Adipocyte (in vitro differentiated cells): Measurements from ENCODE around the gene FGF2.
"Not testable (repeated sequence)": the region's sequence is repeated elsewhere in the genome, so short reads cannot be mapped to it uniquely, and the experiment has no call there.

Source experiments
- DNase-seq: peaks from one replicate; pipeline ENCODE4 v3.0.0-alpha.2; 2015; ENCODE audit warnings: low read depth
- H3K27me3 ChIP-seq: replicated peaks from 2 replicates; pipeline ENCODE4 v1.7.0; 2013; ENCODE audit warnings: mild to moderate bottlenecking, low read length, moderate library complexity; ENCODE audit not compliant: control insufficient read depth, insufficient read depth
- H3K36me3 ChIP-seq: 2 replicates; pipeline ENCODE4 v1.7.0; 2013; ENCODE audit warnings: low read length, mild to moderate bottlenecking, moderate library complexity; ENCODE audit not compliant: control insufficient read depth, insufficient read depth, severe bottlenecking
- H3K4me1 ChIP-seq: 2 replicates; pipeline ENCODE4 v1.7.0; 2013; ENCODE audit warnings: mild to moderate bottlenecking, low read length, moderate library complexity; ENCODE audit not compliant: control insufficient read depth, insufficient read depth
- H3K4me3 ChIP-seq: 2 replicates; pipeline ENCODE4 v1.7.0; 2013; ENCODE audit warnings: mild to moderate bottlenecking, low read length, moderate library complexity
- H3K9ac ChIP-seq: 2 replicates; pipeline ENCODE4 v1.7.0; 2013; ENCODE audit warnings: mild to moderate bottlenecking, low read length, moderate library complexity
- H3K9me3 ChIP-seq: 2 replicates; pipeline ENCODE4 v1.7.0; 2013; ENCODE audit warnings: mild to moderate bottlenecking, low read length, moderate library complexity; ENCODE audit not compliant: control insufficient read depth

Gene FGF2

GRCh38 chr4:122851568-122851967 is 24.9 kb downstream of the FGF2 start:
- no peaks in the 10 kb centered on the region for H3K27me3 ChIP-seq
- H3K4me3 ChIP-seq, result no peak overlapping the region
- DNase-seq, result no peak
- peaks cover 33% of the 10 kb centered on the region for H3K4me1 ChIP-seq
- H3K9ac ChIP-seq, result no peak overlapping the region
- no peaks in the 10 kb centered on the region for H3K36me3 ChIP-seq
- no peaks in the 10 kb centered on the region for H3K9me3 ChIP-seq

- H3K4me1 ChIP-seq, result peaks cover 45% of the 10 kb centered on the region
- H3K36me3 ChIP-seq, result no peaks in the 10 kb centered on the region
- no peaks in the 10 kb centered on the region for H3K9me3 ChIP-seq
- peak; percentile 36 for DNase-seq
- peak overlapping the region; percentile 74 for H3K4me3 ChIP-seq
- peak overlapping the region; percentile 79 for H3K9ac ChIP-seq
- H3K27me3 ChIP-seq, result no peaks in the 10 kb centered on the region
Observed at GRCh38 chr4:122854447-122855352, 28.1 kb downstream of the FGF2 start.

GRCh38 chr4:122855353-122855890 is 28.8 kb downstream of the FGF2 start:
- Histone ChIP-seq H3K4me3 (peak overlapping the region; percentile 74), H3K9me3 (no peaks in the 10 kb centered on the region), H3K4me1 (peaks cover 45% of the 10 kb centered on the region), H3K36me3 (no peaks in the 10 kb centered on the region), H3K27me3 (no peaks in the 10 kb centered on the region), H3K9ac (peak overlapping the region; percentile 79)
- no peak for DNase-seq

GRCh38 chr4:122857160-122857559 is 30.5 kb downstream of the FGF2 start:
- Histone ChIP-seq H3K4me1 (peaks cover 39% of the 10 kb centered on the region), H3K9me3 (no peaks in the 10 kb centered on the region), H3K4me3 (no peak overlapping the region), H3K36me3 (no peaks in the 10 kb centered on the region), H3K27me3 (no peaks in the 10 kb centered on the region), H3K9ac (no peak overlapping the region)
- no peak for DNase-seq

- H3K4me3 ChIP-seq, result no peak overlapping the region
- no peaks in the 10 kb centered on the region for H3K9me3 ChIP-seq
- H3K27me3 ChIP-seq, result no peaks in the 10 kb centered on the region
- peaks cover 46% of the 10 kb centered on the region for H3K4me1 ChIP-seq
- no peak for DNase-seq
- no peak overlapping the region for H3K9ac ChIP-seq
- H3K36me3 ChIP-seq, result no peaks in the 10 kb centered on the region
Observed at GRCh38 chr4:122858705-122859104, 32.1 kb downstream of the FGF2 start.

GRCh38 chr4:122861172-122861943 is 34.7 kb downstream of the FGF2 start:
- Histone ChIP-seq H3K4me3 (no peak overlapping the region), H3K9me3 (no peaks in the 10 kb centered on the region), H3K9ac (no peak overlapping the region), H3K36me3 (peaks cover 4% of the 10 kb centered on the region), H3K4me1 (peaks cover 31% of the 10 kb centered on the region), H3K27me3 (no peaks in the 10 kb centered on the region)
- DNase-seq, result no peak

GRCh38 chr4:122863639-122864038 is 37.0 kb downstream of the FGF2 start:
- Histone ChIP-seq H3K27me3 (no peaks in the 10 kb centered on the region), H3K9ac (no peak overlapping the region), H3K36me3 (peaks cover 4% of the 10 kb centered on the region), H3K4me3 (no peak overlapping the region), H3K4me1 (peaks cover 22% of the 10 kb centered on the region), H3K9me3 (no peaks in the 10 kb centered on the region)
- peak; percentile 33 for DNase-seq

GRCh38 chr4:122865425-122865824 is 38.8 kb downstream of the FGF2 start:
- H3K4me3 ChIP-seq, result no peak overlapping the region
- no peaks in the 10 kb centered on the region for H3K27me3 ChIP-seq
- H3K9ac ChIP-seq, result no peak overlapping the region
- peaks cover 4% of the 10 kb centered on the region for H3K36me3 ChIP-seq
- DNase-seq, result peak; percentile 63
- H3K4me1 ChIP-seq, result peaks cover 18% of the 10 kb centered on the region
- H3K9me3 ChIP-seq, result no peaks in the 10 kb centered on the region

GRCh38 chr4:122868235-122868634 is 41.6 kb downstream of the FGF2 start:
- peaks cover 16% of the 10 kb centered on the region for H3K4me1 ChIP-seq
- not testable (repeated sequence) for H3K9ac ChIP-seq, H3K27me3 ChIP-seq, H3K9me3 ChIP-seq, DNase-seq, H3K4me3 ChIP-seq, H3K36me3 ChIP-seq

GRCh38 chr4:122873146-122873545 is 46.5 kb downstream of the FGF2 start:
- Histone ChIP-seq H3K9me3 (no peaks in the 10 kb centered on the region), H3K9ac (no peak overlapping the region), H3K4me3 (peak overlapping the region; percentile 55), H3K27me3 (no peaks in the 10 kb centered on the region), H3K4me1 (peaks cover 36% of the 10 kb centered on the region), H3K36me3 (peaks cover 13% of the 10 kb centered on the region)
- no peak for DNase-seq
